ENCODE measurements around the gene PAQR8. TPM values are rescaled to one million over a fixed set of nuclear protein-coding genes. Genes with fewer than 3 reads are reported as not detected.
"Not testable (repeated sequence)": the region's sequence is repeated elsewhere in the genome, so short reads cannot be mapped to it uniquely, and the experiment has no call there.

Gene PAQR8
- total RNA-seq, 1 donor from 2014 or later: 9.2 TPM

DNA sequence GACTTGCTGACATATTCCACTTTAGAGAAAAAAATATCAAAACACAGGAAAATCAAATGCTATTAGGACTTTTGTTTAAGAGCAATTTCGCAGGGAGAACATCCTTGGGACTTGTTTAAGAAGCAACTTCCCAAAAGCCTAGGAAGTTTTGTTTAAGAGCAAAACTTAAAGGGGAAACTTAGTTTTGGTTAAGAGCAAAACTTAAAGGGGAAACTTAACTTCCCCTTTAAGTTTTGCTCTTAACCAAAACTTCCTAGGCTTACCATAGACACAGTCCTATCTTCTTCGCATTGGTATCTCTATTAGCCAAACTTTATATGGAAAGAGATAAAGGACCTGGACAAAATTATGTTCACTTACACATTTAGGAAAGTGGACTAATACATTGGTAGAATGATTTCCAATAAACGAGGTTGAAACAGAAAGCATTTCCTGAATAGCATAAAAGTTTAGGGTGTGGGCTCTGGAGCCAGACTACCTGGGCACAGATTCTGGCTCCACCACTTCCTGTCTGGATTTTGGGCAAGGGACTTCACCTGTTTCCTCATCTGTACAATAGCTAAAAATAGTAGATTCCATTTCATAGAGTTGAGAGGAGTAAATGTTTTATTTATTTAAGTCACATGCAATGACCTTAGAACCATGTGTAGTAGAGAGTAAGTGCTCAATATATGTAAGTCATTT is 15.7 kb downstream of the PAQR8 start:
- no peak for DNase-seq

- DNase-seq: no peak
These were observed 19.3 kb downstream of the PAQR8 start for GRCh38 chr6:52381249-52381648.

DNA sequence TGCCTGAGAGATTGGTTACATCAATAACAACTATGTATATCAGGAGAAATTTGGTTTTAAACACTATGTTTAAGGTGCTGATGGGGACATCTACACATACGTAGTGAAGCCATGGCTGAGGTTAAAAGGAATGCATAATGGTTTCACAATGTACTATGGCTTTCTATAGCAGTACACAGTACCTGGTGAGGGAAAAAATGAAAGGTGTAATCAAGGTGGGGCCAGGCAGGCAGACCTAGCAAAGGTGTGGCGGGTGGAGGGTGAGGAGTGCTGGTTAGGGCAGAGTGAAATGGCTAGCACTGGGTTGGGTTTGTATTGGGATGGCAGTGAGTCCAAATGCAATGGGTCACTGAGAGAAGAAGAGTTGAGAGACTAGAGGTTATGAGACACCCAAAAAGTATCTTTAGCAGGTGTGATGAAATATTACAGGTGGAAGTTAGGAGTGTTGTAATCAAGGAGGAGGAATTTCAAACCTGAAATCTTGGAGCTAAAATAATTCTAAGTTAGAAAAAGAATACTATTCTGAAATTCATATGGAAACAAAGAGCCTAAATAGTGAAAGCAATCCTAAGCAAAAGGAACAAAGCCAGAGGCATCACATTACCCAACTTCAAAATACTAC is 22.3 kb downstream of the PAQR8 start:
- DNase-seq: no peak

- DNase-seq: no peak
These were observed 23.1 kb downstream of the PAQR8 start for GRCh38 chr6:52385074-52385473.

GRCh38 chr6:52388119-52388518 is 26.2 kb downstream of the PAQR8 start:
- DNase-seq: not testable (repeated sequence)

DNA sequence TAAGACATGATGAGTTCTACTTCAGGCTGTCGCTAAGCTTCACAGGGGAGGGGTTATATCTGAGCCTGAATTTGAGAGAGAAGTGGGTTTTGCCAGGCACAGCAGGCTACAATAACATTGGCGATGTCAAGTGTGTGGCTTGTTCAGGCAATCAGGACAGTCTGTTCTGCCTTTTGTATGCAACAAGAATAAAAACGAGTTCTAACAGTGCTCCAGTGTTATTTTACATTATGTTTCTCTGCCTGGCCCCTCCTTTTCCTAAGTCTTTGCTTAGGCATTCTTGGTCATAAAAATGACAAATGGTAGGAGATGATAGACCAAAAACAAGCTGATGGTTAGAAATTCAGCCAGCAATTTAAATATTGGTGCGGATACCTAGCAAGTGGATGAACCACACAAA is 26.8 kb downstream of the PAQR8 start:
- DNase-seq: no peak

DNA sequence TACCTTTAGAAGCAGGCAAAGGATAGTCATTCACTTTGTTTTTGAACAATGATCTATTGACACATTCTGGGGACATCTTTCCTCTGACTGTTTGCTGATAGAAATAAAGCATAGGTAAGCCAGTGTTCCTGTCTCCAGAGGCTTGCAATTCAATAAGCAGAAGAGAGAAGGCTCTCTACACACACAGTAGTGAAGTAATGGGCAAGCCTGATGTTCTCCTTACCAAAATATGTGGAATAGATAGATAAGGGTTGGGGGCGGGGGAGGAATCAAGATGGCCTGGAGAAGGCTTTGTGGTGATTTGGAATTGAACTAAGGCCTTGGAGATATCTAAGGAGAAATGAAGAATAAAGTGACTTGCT is 27.3 kb downstream of the PAQR8 start:
- DNase-seq: no peak

DNA sequence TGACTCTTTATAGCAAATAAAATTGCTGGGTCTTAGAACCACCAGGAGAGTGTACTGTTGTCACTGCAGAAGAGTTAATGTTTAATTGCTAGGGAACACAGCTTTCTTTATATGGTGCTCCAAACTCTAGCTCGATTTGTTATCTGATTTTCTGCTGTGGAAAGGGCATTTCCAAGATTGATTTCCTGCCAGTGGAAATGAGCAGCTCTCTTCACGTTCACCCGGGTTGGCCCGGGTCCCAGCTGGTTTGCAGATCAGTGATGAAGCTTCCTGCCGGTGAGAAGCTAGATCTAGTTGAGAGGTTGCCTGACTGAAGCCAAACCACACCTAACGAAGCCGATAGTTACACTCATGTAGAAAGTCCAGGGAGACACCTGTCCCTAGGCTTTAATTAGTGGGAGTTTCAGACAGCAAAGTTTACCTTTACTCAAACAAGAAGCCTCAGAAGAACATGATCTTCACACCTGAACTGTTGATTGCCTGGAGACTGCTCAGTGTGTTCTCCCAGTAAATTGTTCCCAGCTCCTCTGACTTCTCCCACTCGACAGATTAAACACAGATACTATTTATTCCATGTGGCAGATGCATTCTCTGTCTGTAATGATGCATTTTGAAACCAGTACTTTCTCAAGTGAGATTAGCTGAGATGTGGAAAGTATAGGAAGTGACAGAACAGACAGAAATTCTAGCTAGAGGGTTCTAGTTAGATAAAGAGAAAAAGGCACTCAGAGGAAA is 27.8 kb downstream of the PAQR8 start:
- no peak for DNase-seq

DNA sequence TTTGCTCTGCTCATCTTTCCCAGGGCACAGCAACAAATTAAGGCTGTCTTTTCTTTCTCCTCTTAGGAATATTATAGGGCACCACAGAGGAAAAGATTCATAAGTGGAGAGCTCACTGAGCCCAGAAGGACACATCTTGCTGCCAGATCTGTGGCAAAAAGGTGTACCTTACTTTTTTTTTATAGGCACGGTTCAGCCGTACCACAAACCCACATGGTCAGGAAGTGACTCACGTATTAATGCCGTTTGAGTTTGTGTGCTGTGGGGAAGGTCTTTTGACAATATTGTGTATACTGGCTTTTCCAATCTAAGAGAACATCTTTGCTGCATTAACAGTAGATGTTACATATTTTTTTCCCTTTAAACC is 28.4 kb downstream of the PAQR8 start:
- DNase-seq: no peak

DNA sequence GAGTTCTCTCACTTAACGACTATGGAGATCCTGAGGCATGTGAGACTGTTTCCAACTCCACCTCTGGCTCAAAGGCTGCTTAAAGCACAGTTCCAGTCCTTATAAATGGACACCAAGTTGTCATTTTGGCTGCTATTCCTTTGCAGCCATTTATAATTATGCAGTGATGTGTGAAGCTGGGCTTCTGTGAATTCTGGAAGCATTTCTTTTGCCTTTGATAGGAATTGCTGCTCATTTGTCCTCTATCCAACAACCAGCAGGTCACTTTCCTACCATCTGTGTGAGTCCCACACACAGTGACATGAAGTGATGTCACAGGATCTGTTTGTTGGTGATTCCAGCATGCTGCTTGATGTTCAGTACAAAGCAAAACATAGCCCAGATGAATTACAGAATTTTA is 29.6 kb downstream of the PAQR8 start:
- DNase-seq: no peak

GRCh38 chr6:52392944-52393343 is 31.0 kb downstream of the PAQR8 start:
- no peak for DNase-seq

DNA sequence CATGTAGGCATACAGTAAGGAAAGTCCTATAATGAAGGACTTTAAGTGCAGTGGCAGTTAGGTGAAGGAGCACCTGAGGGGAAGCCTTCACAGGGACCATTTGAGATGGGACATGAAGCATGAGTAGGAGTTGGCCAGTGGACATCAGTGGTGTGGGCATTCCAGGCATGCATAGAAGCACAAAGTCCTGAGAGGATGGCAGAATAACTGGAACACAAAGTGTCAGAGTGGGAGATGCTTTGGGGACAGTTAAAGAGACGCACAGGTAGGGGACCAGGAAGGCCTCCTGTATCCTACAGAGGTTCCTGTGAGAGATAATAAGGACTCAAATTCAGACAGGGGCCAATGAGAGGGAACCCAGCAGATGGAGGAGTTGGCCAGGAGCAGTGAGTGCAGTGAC is 31.8 kb downstream of the PAQR8 start:
- no peak for DNase-seq

DNA sequence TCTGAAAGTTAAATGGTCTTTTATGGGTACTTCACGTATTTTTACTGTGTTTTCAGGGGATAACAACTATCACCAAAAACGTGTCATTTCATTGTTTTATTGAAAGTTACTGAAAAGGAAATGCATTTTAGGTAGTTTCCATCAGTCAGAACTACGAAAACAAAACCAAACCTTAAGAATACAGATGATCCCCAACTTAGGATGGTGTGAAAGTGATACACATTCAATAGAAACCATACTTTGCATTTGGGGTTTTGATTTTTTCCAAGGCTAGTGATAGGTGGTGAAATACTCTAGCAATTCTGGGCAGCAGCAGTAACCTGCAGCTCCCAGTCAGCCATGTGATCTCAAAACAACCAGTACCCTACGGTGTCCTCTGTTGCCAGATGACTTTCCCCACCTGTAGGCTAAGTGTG is 32.3 kb downstream of the PAQR8 start:
- DNase-seq: no peak

DNA sequence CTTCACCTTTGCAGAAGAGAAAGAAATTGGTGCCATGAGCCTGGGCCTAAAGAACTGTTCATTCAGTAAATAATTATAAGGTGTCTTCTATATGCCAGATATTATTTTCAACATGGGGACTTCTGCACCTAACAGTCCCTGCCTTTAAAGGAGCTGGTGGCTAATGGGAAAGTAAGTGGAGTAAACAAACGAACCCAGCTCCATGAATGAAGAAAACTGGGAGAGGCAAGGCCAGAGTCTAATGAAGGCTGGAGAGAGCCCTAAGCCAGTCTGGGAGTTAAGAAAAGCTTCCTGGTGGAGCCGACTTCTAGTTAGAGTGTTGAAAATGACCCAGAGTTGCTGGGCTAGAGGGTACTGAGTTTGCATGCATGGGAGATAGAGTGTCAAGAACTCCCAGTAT is 34.0 kb downstream of the PAQR8 start:
- DNase-seq: no peak

- DNase-seq: peak; percentile 66
These were observed 37.8 kb downstream of the PAQR8 start for GRCh38 chr6:52399511-52400312.

DNA sequence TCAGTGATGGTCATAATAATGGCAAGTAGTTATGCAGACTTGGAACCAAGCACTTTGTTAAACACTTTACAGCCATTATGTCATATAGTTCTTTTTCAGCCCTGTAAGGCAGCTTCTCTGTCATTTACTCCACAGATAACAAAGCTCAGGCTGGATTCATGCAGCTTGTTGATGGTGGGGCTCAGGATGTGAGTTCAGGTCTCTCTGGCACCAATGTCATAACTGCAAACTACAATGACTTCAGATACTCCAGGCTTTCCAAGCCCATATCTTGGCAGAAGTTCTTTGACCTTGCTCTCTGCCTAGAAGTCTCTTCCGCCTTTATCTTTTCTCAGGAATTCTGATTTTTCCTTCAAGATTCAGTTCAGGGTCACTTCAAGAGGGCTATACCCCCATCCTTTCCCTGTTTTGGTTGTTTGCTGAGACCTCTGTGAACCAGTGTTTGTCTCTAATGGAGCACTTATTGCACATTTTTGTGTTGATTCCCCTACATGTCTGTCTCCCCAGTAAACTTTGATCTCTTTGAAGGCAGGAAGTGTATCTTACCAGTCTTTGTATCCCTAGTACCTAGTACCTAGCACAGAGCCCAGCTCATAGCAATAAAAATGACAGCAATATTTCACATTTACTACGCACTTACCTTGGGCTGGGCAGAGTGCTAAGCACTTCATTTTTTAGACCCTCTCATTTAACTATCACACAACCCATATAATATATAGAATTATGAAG is 38.5 kb downstream of the PAQR8 start:
- no peak for DNase-seq

DNA sequence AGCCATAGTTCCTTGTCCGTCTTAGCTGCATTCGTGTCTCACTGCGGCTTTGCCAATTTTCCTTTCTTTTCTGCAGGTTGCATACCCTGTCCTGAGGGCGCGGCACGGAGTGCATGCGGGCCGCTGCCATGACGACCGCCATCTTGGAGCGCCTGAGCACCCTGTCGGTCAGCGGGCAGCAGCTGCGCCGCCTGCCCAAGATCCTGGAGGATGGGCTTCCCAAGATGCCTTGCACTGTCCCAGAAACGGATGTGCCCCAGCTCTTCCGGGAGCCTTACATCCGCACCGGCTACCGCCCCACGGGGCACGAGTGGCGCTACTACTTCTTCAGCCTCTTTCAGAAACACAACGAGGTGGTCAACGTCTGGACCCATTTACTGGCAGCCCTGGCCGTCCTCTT is 41.1 kb downstream of the PAQR8 start:
- DNase-seq: no peak

- no peak for DNase-seq
These were observed 41.7 kb downstream of the PAQR8 start for GRCh38 chr6:52403627-52404026.

DNA sequence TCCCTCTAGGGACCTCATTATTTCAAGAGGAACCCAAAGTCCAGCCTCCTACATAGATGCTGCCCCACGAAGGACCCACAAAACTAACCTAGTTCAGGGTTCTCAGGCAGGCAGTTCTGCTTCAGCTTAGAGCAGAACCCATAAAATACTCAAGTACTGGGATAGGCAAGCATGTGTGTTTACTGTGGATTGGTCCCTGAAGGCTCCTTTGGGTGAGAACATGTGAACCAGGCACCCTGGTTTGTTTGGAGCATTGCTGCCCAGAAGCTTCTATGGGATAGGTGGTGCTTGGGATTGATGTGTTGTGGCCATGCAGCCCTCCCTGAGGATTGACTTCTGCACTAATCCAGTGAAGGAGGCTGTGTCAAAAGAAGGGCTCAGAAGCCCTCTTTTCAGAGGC is 43.3 kb downstream of the PAQR8 start:
- DNase-seq: no peak

- peak; percentile 48 for DNase-seq
These were observed 45.5 kb downstream of the PAQR8 start for GRCh38 chr6:52407467-52407866.

- DNase-seq: peak; percentile 22
These were observed 47.5 kb downstream of the PAQR8 start for GRCh38 chr6:52409499-52409898.

DNA sequence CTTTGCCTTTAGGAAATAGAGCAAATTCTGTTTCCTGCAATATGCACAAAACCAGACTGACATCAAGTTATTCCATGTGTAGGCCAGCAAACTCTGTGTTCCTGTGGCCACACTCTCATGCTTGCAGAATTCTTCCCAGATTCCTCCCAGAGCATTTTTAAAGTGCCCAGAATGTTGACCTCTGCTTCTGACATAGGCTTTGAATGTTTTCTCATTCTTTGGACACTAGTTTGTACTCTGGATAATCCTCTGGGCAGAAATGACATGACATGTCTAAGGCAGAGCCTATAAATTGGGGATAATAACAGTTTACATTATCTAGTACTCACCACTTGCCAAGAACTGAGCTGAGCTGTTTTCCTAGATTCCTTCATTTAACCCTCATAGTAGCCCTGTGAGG is 49.0 kb downstream of the PAQR8 start:
- DNase-seq: no peak
